SU-DHL-6 (cell line): ENCODE measurements around the gene FOLR3.

Experiments used
- CTCF ChIP-seq: fragments of 200-600 bp; sonication (generic); IDR thresholded peaks from one replicate; pipeline ENCODE4 v1.5.1; 2017; ENCODE audit warnings: antibody characterized with exemption, mild to moderate bottlenecking, low read length, moderate library complexity; ENCODE audit not compliant: insufficient read depth, poor library complexity, severe bottlenecking
- EZH2phosphoT487 ChIP-seq: fragments of 200-600 bp; sonication (generic), shearing (Covaris generic); conservative IDR thresholded peaks from 2 replicates; pipeline ENCODE4 v1.6.1; 2018; ENCODE audit warnings: mild to moderate bottlenecking, antibody characterized with exemption, low read length, moderate library complexity, mixed read lengths

DNA sequence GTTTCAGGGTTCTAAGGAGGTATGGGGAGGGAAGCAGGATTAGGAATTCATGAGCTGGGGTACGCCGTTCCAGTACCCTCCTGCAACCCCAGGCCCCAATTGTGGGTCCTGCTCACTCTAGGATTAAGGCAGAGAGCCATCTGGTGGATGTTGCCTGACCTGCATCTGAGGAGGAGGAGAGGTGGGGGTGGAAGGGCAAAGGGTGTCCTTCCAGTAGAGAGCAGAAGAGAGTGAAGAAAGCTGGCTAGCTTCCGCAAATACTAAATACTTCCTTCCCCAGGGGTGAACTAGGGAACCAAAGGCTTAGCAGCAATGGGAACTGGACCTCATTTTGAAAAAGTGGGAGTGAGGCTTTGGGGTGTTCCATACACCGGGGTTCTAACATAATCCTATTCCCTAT, 44.2 kb upstream of the FOLR3 start:
- TF ChIP-seq CTCF, result peak; percentile 91
- no peak for TF ChIP-seq EZH2phosphoT487
